CD14-positive monocyte (primary cell): ENCODE results near the gene RSPH3. TPM values are rescaled to one million over a fixed set of nuclear protein-coding genes. Genes with fewer than 3 reads are reported as not detected.

Source experiments
- DNase-seq, 3 donors: peaks; one replicate each; pipeline ENCODE4 v3.0.0-alpha.2; 2011 to 2022
- H2AFZ ChIP-seq: 2 replicates; pipeline ENCODE4 v1.6.0; 2012; ENCODE audit warnings: mild to moderate bottlenecking, low read depth, low read length, inconsistent platforms; ENCODE audit not compliant: insufficient read depth, poor library complexity, severe bottlenecking
- H3K27ac ChIP-seq, 2 donors: 1 replicate in 1 of 2; 2 replicates in 1 of 2; pipeline ENCODE4 v1.5.1; 2012 to 2013; ENCODE audit warnings: low read length in 2 of 2, control low read depth in 1 of 2, inconsistent platforms in 1 of 2, low read depth in 1 of 2, mild to moderate bottlenecking in 1 of 2
- H3K27me3 ChIP-seq, 2 donors: one replicate each; pipeline versions ENCODE4 v1.6.0 to v1.6.1; 2011 to 2013; ENCODE audit warnings: low read length in 2 of 2; ENCODE audit not compliant: control insufficient read depth in 2 of 2, insufficient read depth in 2 of 2
- H3K36me3 ChIP-seq, 2 donors: replicated peaks in 1 of 2; 1 replicate in 1 of 2; 2 replicates in 1 of 2; pipeline versions ENCODE4 v1.5.1 to v1.6.1; 2012 to 2013; ENCODE audit warnings: low read length in 2 of 2, control low read depth in 1 of 2, inconsistent platforms in 1 of 2, mild to moderate bottlenecking in 1 of 2; ENCODE audit not compliant: insufficient read depth in 2 of 2, control insufficient read depth in 1 of 2
- H3K4me1 ChIP-seq, 2 donors: 1 replicate in 1 of 2; 2 replicates in 1 of 2; pipeline versions ENCODE4 v1.5.1 to v1.6.1; 2012 to 2013; ENCODE audit warnings: low read length in 2 of 2, control low read depth in 1 of 2, inconsistent platforms in 1 of 2, mild to moderate bottlenecking in 1 of 2, moderate library complexity in 1 of 2; ENCODE audit not compliant: insufficient read depth in 2 of 2, control insufficient read depth in 1 of 2
- H3K4me2 ChIP-seq: replicated peaks from 2 replicates; pipeline ENCODE3; 2012; ENCODE audit warnings: low read length, moderate library complexity, mild to moderate bottlenecking; ENCODE audit not compliant: poor library complexity, severe bottlenecking; ENCODE audit errors: extremely low read depth
- H3K4me3 ChIP-seq, 3 experiments: fragments of 200-600 bp in 1 of 3; sonication (generic) in 1 of 3; replicated peaks in 1 of 3; 1 replicate in 2 of 3; 2 replicates in 1 of 3; pipeline ENCODE4 v1.5.1; 2011 to 2013; ENCODE audit warnings: low read length in 3 of 3, mild to moderate bottlenecking in 3 of 3, control low read depth in 2 of 3, low read depth in 2 of 3, inconsistent platforms in 1 of 3, moderate library complexity in 1 of 3
- H3K79me2 ChIP-seq: 2 replicates; pipeline ENCODE4 v1.6.0; 2012; ENCODE audit warnings: mild to moderate bottlenecking, control low read depth, inconsistent platforms, low read length, moderate library complexity; ENCODE audit not compliant: insufficient read depth
- H3K9ac ChIP-seq: 2 replicates; pipeline ENCODE4 v1.6.0; 2017; ENCODE audit warnings: low read length, mild to moderate bottlenecking; ENCODE audit not compliant: insufficient read depth, poor library complexity, severe bottlenecking
- H3K9me3 ChIP-seq, 2 donors: replicated peaks in 1 of 2; 1 replicate in 1 of 2; 2 replicates in 1 of 2; pipeline versions ENCODE4 v1.5.1 to v1.6.1; 2012 to 2013; ENCODE audit warnings: low read length in 2 of 2, control low read depth in 1 of 2; ENCODE audit not compliant: control insufficient read depth in 1 of 2, insufficient read depth in 1 of 2
- H4K20me1 ChIP-seq: 2 replicates; pipeline ENCODE4 v1.6.0; 2012; ENCODE audit warnings: mild to moderate bottlenecking, low read length, control low read depth, moderate library complexity; ENCODE audit not compliant: insufficient read depth
- H3K27ac Mint-ChIP-seq, 7 donors: one replicate each; pipeline ENCODE4 v1.8.0; 2020; ENCODE audit warnings: mild to moderate bottlenecking in 7 of 7, mixed read lengths in 7 of 7, moderate library complexity in 6 of 7, inconsistent platforms in 2 of 7
- H3K27me3 Mint-ChIP-seq, 3 donors: one replicate each; pipeline ENCODE4 v1.8.0; 2021 to 2022; ENCODE audit warnings: low read depth in 3 of 3, mild to moderate bottlenecking in 3 of 3, mixed read lengths in 3 of 3, moderate library complexity in 3 of 3, inconsistent platforms in 1 of 3
- H3K36me3 Mint-ChIP-seq, 2 donors: one replicate each; pipeline ENCODE4 v1.8.0; 2020; ENCODE audit warnings: mixed read lengths in 2 of 2, inconsistent platforms in 1 of 2, mild to moderate bottlenecking in 1 of 2
- H3K4me1 Mint-ChIP-seq: one replicate; pipeline ENCODE4 v1.8.0; 2020; ENCODE audit warnings: mild to moderate bottlenecking, mixed read lengths
- H3K4me3 Mint-ChIP-seq, 2 donors: one replicate each; pipeline ENCODE4 v1.8.0; 2020; ENCODE audit warnings: mild to moderate bottlenecking in 2 of 2, mixed read lengths in 2 of 2, moderate library complexity in 1 of 2
- H3K9me3 Mint-ChIP-seq, 7 donors: one replicate each; pipeline ENCODE4 v1.8.0; 2020 to 2022; ENCODE audit warnings: mixed read lengths in 7 of 7, mild to moderate bottlenecking in 6 of 7, moderate library complexity in 6 of 7, inconsistent platforms in 2 of 7
- CTCF ChIP-seq: fragments of 200-600 bp; IDR thresholded peaks from one replicate; pipeline ENCODE4 v1.8.0; 2022; ENCODE audit warnings: antibody characterized with exemption, mild to moderate bottlenecking
- WGBS: methylation state at CpG from one replicate; pipeline ENCODE4 v1.1.5; 2013; ENCODE audit warnings: missing lambda C conversion rate; ENCODE audit not compliant: insufficient coverage; 5-methylcytosine and 5-hydroxymethylcytosine counted together
- intact Hi-C, 2 donors: fragments of 100-400 bp; cut with micrococcal nuclease; formaldehyde crosslinking; loops; one replicate each; pipeline versions ENCODE4 v1.15.0 to v1.15.1; 2023
- polyA plus RNA-seq, 3 donors: library from polyadenylated mRNA; depleted of rRNA in 1 of 3; unstranded in 2 of 3; stranded (reverse) in 1 of 3; fragments of 300-500 nt in 2 of 3; fragments of >200 nt in 1 of 3; fragmentation: Illumina TruSeq in 2 of 3; gene quantifications; 1 replicate in 2 of 3; 2 replicates in 1 of 3; pipeline ENCODE4 v1.2.3, GENCODE V29; 2012 to 2021

Gene RSPH3
- polyA plus RNA-seq, 3 donors: 2.8 to 9.6 (median 4.6) TPM

- peaks cover 46% of the 10 kb centered on the region for H3K79me2 ChIP-seq
- peak within 1 kb of the TSS; percentile 95 for H3K4me2 ChIP-seq
- peak within 1 kb of the TSS; percentile 69 to 96 (median 84) for H3K4me3 ChIP-seq
- no peak within 1 kb of the TSS for H2AFZ ChIP-seq
- TF ChIP-seq CTCF: no peak
- Mint-ChIP-seq H3K27ac (peak within 1 kb of the TSS; percentile 100), H3K27me3 (peaks cover 0 to 2% (median 2%) of the 10 kb centered on the region in 3 donors), H3K4me1 (peaks cover 38% of the 10 kb centered on the region), H3K9me3 (peaks cover 0 to 5% (median 0%) of the 10 kb centered on the region in 7 donors), H3K4me3 (peak within 1 kb of the TSS; percentile 96), H3K36me3 (peaks cover 38 to 40% of the 10 kb centered on the region in 2 donors)
- peak within 1 kb of the TSS; percentile 76 for H3K9ac ChIP-seq
- intact Hi-C loops: loop anchor here (5.0 kb wide), 4 partner anchors 37 to 72 kb away; no protein-coding TSS in a partner anchor
- H3K27ac ChIP-seq: peak within 1 kb of the TSS; percentile 84 to 100
- DNase-seq: peak; percentile 94 to 97 (median 97)
- peaks cover 44 to 48% of the 10 kb centered on the region in 2 donors for H3K4me1 ChIP-seq
- H3K27me3 ChIP-seq: no peaks in the 10 kb centered on the region
- no peaks in the 10 kb centered on the region for H3K9me3 ChIP-seq
- H3K36me3 ChIP-seq: peaks cover 25 to 36% of the 10 kb centered on the region in 2 donors
- WGBS: 0% methylated on average over 3 of the region's 15 CpGs
- peaks cover 7% of the 10 kb centered on the region for H4K20me1 ChIP-seq
These were observed 45.1 kb upstream of the RSPH3 start, which contains the start of gene TAGAP for GRCh38 chr6:159044899-159045727. Gene TAGAP, minus strand, starts transcription at chr6:159044991. Its CDS starts 845 bp downstream, at chr6:159044146.

DNA sequence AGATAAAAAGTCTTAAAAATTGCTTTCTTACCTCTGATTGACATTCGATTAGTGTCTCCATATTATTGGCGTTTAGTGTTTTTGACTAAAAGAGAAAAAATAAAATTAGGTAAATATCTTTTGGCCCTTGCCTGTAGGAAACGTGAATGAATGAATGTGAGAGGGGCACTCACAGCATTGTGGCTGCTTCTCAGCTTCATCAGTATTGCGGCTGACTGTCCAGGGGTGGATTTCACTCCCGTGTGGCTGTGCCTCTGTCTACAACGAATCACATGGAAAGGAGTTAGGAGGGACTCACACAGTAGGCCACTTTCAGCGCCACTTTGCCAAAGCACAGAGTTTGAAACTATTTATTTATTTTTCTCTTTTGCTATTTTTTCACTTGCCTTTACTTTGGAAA, 43.9 kb upstream of the RSPH3 start:
- H3K9me3 ChIP-seq: no peaks in the 10 kb centered on the region
- no peak for TF ChIP-seq CTCF
- H3K9ac ChIP-seq: peak overlapping the region; percentile 76
- peaks cover 53 to 58% of the 10 kb centered on the region in 2 donors for H3K4me1 ChIP-seq
- peaks cover 46% of the 10 kb centered on the region for H3K79me2 ChIP-seq
- Mint-ChIP-seq H3K27me3 (peaks cover 0 to 2% (median 0%) of the 10 kb centered on the region in 3 donors), H3K4me3 (peak overlapping the region; percentile 96), H3K9me3 (peaks cover 0 to 4% (median 0%) of the 10 kb centered on the region in 7 donors), H3K4me1 (peaks cover 47% of the 10 kb centered on the region), H3K27ac (peak overlapping the region; percentile 100), H3K36me3 (peaks cover 40 to 47% of the 10 kb centered on the region in 2 donors)
- peaks cover 7% of the 10 kb centered on the region for H4K20me1 ChIP-seq
- peak in 2 of 3 donors; percentile 53 to 65 for DNase-seq
- intact Hi-C loops: loop anchor here in 1 of 2 donors (2.0 to 5.0 kb wide), 4 partner anchors 19 to 73 kb away; no protein-coding TSS in a partner anchor
- peak overlapping the region; percentile 69 to 96 (median 84) for H3K4me3 ChIP-seq
- H2AFZ ChIP-seq: no peak overlapping the region
- WGBS: 0% methylated on average over 6 of the region's 7 CpGs
- peak overlapping the region; percentile 84 to 100 for H3K27ac ChIP-seq
- peak overlapping the region; percentile 95 for H3K4me2 ChIP-seq
- peaks cover 28 to 40% of the 10 kb centered on the region in 2 donors for H3K36me3 ChIP-seq
- no peaks in the 10 kb centered on the region for H3K27me3 ChIP-seq
